ENCODE results near the gene ASXL3.

DNA sequence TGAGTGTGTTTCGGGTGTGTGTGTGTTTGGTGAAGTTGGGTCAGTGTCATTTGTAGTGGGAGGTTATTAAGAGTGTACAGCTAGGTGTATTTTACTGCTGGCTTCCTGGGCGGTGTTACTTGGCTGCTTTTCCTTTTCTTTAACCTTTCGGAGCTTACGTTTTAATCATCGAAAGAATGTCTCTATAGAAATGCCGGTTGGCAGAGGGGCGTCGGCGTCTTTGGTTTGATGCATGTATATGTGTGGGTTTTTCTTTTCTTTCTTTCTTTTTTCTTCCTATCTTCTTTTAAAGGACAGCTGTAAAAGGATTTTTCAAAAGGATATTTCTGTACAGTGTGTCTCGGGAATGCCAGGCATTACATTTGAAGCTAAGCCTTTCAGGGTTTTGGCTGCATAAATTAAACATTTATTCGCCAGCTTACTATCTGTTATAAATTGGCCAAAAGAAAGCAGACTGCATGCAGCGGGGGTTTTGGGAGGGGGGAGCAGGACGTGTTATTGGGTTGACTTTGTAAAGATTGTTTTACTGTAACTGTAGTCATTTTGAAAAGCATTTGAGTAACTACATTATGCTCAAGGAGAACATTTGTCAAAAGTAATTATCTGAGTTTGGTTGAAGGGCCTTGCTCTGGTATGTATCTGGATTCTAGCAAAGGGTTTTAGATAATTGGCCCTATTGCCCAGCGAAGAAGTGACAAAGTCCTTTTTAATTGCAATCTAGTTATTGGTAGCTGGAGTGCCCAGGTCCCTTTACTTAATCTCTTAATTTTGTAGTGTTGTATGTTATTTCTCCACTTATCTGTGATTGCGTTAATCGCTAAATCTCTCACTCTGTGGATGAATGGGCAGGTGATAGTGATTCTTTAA lies 1.6 kb downstream of the ASXL3 start:
- TF ChIP-seq YY1 (IDR thresholded peaks at IDR 0.05; ENCODE audit: insufficient read depth, insufficient read length) (no peak), ZNF274 (IDR thresholded peaks at IDR 0.05; ENCODE audit: low read depth, low read length) (no peak), SUZ12 (IDR thresholded peaks at IDR 0.05; ENCODE audit: extremely low read depth, insufficient read depth, insufficient read length) (no peak)

Measured in NT2/D1 (cell line).